ENCODE measurements around the gene TYW1B.
"Not testable (repeated sequence)": the region's sequence is repeated elsewhere in the genome, so short reads cannot be mapped to it uniquely, and the experiment has no call there.

The TYW1B gene

DNA sequence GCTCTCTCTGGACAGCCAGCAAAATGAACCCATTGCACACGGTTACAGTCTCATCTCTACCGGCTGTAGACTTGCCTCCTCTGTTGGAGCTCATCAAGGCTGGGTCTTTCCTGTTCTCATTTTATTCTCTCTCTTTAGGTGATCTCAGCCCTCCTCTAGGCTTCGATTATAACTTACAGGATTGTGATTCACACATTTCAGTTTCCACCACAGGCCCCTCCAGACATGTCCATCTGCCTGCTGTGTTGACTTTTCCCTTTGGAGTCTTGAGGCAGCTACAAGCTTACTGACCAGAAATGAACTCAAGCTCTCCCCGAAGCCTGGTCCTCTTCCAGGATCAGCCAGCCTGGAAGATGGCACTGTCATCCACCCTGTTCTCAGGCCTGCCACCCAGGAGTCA is 268.5 kb downstream of the TYW1B start:
- DNase-seq (ENCODE audit: low read depth) = not testable (repeated sequence)

- DNase-seq (ENCODE audit: low read depth) = not testable (repeated sequence)
Measured at GRCh38 chr7:72556733-72557132, 271.3 kb downstream of the TYW1B start.

DNA sequence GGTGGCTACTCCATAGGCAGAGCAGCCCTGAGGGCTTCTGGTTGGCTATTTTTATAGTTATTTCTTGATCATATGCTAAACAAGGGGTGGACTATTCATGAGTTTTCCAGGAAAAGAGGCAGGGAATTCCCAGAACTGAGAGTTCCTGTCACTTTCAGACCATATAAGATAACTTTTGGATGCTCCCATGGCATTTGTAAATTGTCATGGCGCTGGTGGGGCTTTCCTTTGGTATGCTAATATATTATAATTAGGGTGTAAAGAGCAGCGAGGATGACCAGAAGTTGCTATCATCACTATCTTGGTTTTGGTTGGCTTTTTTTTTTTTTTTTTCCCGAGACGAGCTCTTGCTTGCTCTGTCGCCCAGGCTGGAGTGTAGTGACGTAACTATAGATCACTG is 272.8 kb downstream of the TYW1B start:
- DNase-seq (ENCODE audit: low read depth) = not testable (repeated sequence)

- not testable (repeated sequence) for DNase-seq (ENCODE audit: low read depth)
Measured at GRCh38 chr7:72554401-72554800, 273.6 kb downstream of the TYW1B start.

- DNase-seq (ENCODE audit: low read depth) = not testable (repeated sequence)
Measured at GRCh38 chr7:72550454-72550853, 277.5 kb downstream of the TYW1B start.

DNA sequence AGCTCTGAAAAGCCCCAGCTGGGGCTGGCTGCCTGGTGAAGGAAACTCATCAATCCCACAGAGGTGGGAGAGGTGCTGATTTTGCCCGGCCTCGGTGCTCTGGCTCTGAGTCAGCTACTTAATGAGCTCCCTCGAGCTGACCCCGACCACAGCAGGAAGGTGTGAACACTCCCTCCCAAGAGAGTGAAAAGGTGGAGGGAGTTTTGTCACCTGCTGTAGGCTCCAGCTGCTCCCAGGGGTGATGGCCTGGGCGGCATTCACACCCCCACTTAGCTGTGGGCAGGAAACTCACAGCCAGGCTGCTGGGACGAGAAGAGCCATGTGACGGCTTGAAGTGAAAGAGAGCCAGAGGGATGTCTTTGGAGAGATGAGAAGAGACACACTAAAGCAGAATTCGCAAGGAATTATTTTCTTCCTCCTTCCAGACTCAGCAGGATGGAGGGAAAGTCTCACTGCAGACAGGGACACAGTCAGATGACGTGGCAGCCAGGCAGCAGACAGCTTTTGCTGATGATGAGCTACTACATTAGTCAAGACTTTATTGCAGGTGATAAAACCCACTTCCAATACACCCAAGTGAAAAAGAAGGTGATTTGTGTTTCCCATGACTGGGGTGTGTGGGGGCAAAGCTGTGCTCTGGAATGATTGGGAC is 281.3 kb downstream of the TYW1B start:
- not testable (repeated sequence) for DNase-seq (ENCODE audit: low read depth)

DNA sequence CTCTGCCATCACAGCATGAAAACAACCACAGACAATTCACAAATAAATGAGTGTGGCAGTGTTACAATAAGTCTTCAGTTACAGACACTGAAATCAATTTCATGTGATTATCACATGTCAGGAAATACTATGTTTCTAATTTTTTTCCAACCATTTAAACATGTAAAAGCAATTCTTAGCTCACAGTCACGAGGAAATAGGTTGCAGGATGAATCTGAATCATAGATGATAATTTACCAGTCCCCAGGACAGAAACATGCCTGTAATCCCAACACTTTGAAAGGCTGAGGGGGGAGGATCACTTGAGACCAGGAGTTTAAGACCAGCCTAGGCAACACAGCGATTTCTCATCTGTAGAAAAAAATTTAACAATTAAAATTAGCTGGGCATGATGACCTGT is 283.5 kb downstream of the TYW1B start:
- DNase-seq (ENCODE audit: low read depth) = not testable (repeated sequence)

DNA sequence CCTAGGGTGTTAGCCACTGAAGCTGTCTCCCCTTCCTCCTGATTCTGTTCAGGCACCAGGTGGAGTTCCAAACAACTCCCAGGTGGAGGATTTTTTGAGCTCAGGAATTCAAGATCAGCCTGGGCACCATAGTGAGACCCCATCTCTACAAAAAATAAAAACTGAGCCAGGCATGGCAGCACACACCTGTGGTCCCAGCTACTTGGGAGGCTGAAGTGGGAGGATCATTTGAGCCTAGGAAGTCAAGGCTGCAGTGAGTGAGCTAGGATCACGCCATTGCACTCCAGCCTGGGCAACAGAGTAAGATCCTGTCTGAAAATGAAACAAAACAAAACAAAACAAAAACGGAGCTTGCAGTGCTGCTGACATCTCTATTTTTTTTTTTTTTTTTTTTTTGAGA is 287.1 kb downstream of the TYW1B start:
- no peak for DNase-seq (ENCODE audit: low read depth)

GRCh38 chr7:72540106-72540611 is 287.8 kb downstream of the TYW1B start:
- no peak for DNase-seq (ENCODE audit: low read depth)

DNA sequence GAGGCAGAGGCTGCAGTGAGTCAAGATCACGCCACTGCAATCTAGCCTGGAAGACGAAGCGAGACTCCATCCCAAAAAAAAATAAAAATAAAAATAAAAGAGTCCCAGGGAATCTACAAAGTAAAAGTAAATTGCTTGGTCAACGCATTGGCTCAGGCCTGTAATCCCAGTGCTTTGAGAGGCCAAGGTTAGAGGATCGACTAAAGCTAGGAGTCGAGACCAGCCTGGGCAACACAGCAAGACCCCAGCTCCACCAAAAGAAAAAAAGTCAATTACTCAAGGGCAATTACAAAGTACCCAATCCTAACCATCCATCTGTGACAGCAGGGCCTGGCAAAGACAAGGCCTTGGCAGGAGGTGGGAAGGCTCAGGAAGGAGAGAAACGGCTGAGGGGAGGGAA is 288.3 kb downstream of the TYW1B start:
- no peak for DNase-seq (ENCODE audit: low read depth)

DNA sequence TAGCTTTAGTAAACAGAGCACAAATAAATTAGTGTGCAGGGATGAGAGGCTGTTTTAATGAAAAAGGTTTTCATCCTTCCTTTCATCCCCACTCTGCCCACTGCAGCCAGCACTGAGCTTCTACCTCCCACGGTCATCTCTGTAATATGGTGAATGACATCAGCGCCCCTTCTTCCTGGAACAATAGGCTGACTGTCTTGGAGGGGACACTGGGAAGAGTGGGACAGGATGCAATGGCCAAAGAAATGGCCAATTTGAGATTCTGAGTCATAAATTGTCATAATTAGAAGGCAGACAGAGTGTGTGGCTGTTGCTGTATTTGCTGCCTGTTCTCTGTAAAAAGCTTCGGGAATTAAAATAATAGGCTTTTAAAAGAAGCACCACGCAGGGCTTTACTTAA is 289.1 kb downstream of the TYW1B start:
- no peak for DNase-seq (ENCODE audit: low read depth)

DNA sequence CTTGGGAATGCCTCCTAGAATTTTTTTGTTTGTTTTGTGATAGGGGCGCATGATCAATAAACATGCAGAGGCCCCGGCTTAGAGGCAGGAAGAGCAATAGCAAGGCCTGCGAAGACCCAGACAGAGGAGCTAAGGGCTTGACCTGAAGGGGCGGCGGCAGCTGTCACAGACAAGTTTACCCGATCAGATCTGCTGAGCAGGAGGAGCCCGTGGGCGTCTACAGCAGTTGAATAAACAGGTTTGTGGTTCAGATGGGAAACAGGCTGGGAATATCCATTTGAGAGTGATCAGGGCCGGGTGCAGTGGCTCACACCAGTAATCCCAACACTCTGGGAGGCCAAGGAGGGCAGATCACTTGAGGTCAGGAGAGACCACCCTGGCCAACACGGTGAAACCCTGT is 289.9 kb downstream of the TYW1B start:
- no peak for DNase-seq (ENCODE audit: low read depth)

DNA sequence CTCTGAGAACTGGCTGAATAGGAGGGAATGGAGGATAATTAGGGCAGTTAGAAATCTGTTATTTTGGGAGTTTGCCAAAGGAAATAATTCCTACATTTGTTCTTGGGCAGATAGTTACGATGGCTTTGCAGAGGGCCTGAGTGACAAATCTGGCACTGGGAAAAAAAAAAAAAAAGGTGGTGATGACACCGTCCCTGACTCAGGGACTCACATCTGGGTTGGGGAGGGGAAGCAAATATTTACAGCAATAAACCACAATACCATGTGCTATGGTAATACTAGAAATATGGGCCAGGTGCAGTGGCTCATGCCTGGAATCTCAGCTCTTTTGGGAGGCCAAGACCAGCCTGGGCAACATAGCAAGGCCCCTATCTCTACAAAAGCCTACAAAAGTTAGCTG is 292.0 kb downstream of the TYW1B start:
- DNase-seq (ENCODE audit: low read depth) = not testable (repeated sequence)

GRCh38 chr7:72531048-72531447 is 297.0 kb downstream of the TYW1B start:
- not testable (repeated sequence) for DNase-seq (ENCODE audit: low read depth)
